WTC11 (cell line): ENCODE results near the gene SLIT3. TPM values are rescaled to one million over a fixed set of nuclear protein-coding genes. Genes with fewer than 3 reads are reported as not detected.

Experiments
- ATAC-seq: fragments of 200-7000 bp; cut with Tn5 transposase; 2 replicates; pipeline ENCODE4 v1.10.0; 2021; ENCODE audit warnings: mild to moderate bottlenecking, moderate library complexity
- CTCF ChIA-PET: fragments of 300-600 bp; sonication (Branson Sonifier 250); formaldehyde crosslinking; loops from one replicate; lab custom pipeline; 2021; ENCODE audit warnings: antibody characterized with exemption; lab: Charles Lee
- POLR2A ChIA-PET: fragments of 350-600 bp; sonication (Branson Sonifier 250); formaldehyde crosslinking; loops from one replicate; lab custom pipeline; 2021; ENCODE audit warnings: antibody characterized with exemption; lab: Charles Lee
- DNase-seq: peaks from one replicate; pipeline ENCODE4 v3.0.0; 2021; ENCODE audit warnings: low spot score
- H3K27ac Mint-ChIP-seq: 2 replicates; pipeline ENCODE4 v1.8.0; 2021; ENCODE audit warnings: mixed read lengths
- H3K27me3 Mint-ChIP-seq: 2 replicates; pipeline ENCODE4 v1.8.0; 2021; ENCODE audit warnings: low read depth, mild to moderate bottlenecking, moderate library complexity, mixed read lengths
- H3K36me3 Mint-ChIP-seq: 2 replicates; pipeline ENCODE4 v1.8.0; 2021; ENCODE audit warnings: mixed read lengths
- H3K4me1 Mint-ChIP-seq: 2 replicates; pipeline ENCODE4 v1.8.0; 2022; ENCODE audit warnings: mixed read lengths
- H3K4me3 Mint-ChIP-seq: 2 replicates; pipeline ENCODE4 v1.8.0; 2021; ENCODE audit warnings: mild to moderate bottlenecking, moderate library complexity, mixed read lengths
- H3K9me3 Mint-ChIP-seq: 2 replicates; pipeline ENCODE4 v1.8.0; 2021; ENCODE audit warnings: mixed read lengths
- ESRRA ChIP-seq: sonication (generic); formaldehyde crosslinking; IDR thresholded peaks from 2 replicates; pipeline ENCODE4 v1.8.1; 2022; ENCODE audit warnings: mild to moderate bottlenecking, missing genetic modification reagents, borderline replicate concordance
- FOXK1 ChIP-seq: sonication (generic); formaldehyde crosslinking; IDR thresholded peaks from 2 replicates; pipeline ENCODE4 v1.8.0; 2022; ENCODE audit warnings: mild to moderate bottlenecking, moderate library complexity, missing genetic modification reagents
- MXD4 ChIP-seq: fragments of 250-450 bp; sonication (Bioruptor Pico); IDR thresholded peaks from 2 replicates; pipeline ENCODE4 v1.8.0; 2021; ENCODE audit warnings: mild to moderate bottlenecking, moderate library complexity, borderline replicate concordance
- NFYB ChIP-seq: sonication (generic); formaldehyde crosslinking; conservative IDR thresholded peaks from 2 replicates; pipeline ENCODE4 v1.8.0; 2022; ENCODE audit warnings: low read depth, missing genetic modification reagents
- PRRX2 ChIP-seq: fragments of 250-450 bp; sonication (Bioruptor Pico); IDR thresholded peaks from 2 replicates; pipeline ENCODE4 v1.8.0; 2021; ENCODE audit warnings: mild to moderate bottlenecking
- RORB ChIP-seq: fragments of 250-450 bp; sonication (Bioruptor Pico); IDR thresholded peaks from 2 replicates; pipeline ENCODE4 v1.9.0; 2021; ENCODE audit warnings: mild to moderate bottlenecking
- SMAD3 ChIP-seq: sonication (generic); formaldehyde crosslinking; IDR thresholded peaks from 2 replicates; pipeline ENCODE4 v1.8.0; 2022; ENCODE audit warnings: missing genetic modification reagents, mild to moderate bottlenecking, borderline replicate concordance
- SMAD4 ChIP-seq: sonication (generic); formaldehyde crosslinking; IDR thresholded peaks from 2 replicates; pipeline ENCODE4 v1.8.0; 2022; ENCODE audit warnings: mild to moderate bottlenecking, missing genetic modification reagents
- SP1 ChIP-seq: sonication (generic); formaldehyde crosslinking; conservative IDR thresholded peaks from 2 replicates; pipeline ENCODE4 v1.8.1; 2022; ENCODE audit warnings: missing genetic modification reagents
- TEAD1 ChIP-seq: sonication (generic); formaldehyde crosslinking; IDR thresholded peaks from 2 replicates; pipeline ENCODE4 v1.8.0; 2022; ENCODE audit warnings: mild to moderate bottlenecking, missing genetic modification reagents
- TEAD4 ChIP-seq: sonication (generic); formaldehyde crosslinking; IDR thresholded peaks from 2 replicates; pipeline ENCODE4 v1.8.0; 2022; ENCODE audit warnings: mild to moderate bottlenecking, missing genetic modification reagents
- ZBTB21 ChIP-seq: sonication (generic); formaldehyde crosslinking; IDR thresholded peaks from 2 replicates; pipeline ENCODE4 v1.8.1; 2023; ENCODE audit warnings: mild to moderate bottlenecking, missing genetic modification reagents, borderline replicate concordance
- ZNF138 ChIP-seq: sonication (generic); formaldehyde crosslinking; conservative IDR thresholded peaks from 2 replicates; pipeline ENCODE4 v1.8.1; 2022; ENCODE audit warnings: mild to moderate bottlenecking, moderate library complexity, missing genetic modification reagents
- ZNF232 ChIP-seq: sonication (generic); formaldehyde crosslinking; IDR thresholded peaks from 2 replicates; pipeline ENCODE4 v1.8.0; 2022; ENCODE audit warnings: mild to moderate bottlenecking, missing genetic modification reagents
- ZNF317 ChIP-seq: sonication (generic); formaldehyde crosslinking; IDR thresholded peaks from 2 replicates; pipeline ENCODE4 v1.8.1; 2023; ENCODE audit warnings: low read depth, mild to moderate bottlenecking, moderate library complexity, missing genetic modification reagents, borderline replicate concordance
- total RNA-seq: library from RNA; stranded (reverse); gene quantifications from 3 replicates; pipeline ENCODE4 v1.2.3, GENCODE V29; 2021
- TF ChIP-seq, protein P1 (sequence below): sonication (generic); formaldehyde crosslinking; conservative IDR thresholded peaks from 2 replicates; pipeline ENCODE4 v1.8.1; 2023; ENCODE audit warnings: mild to moderate bottlenecking, low read depth, missing genetic modification reagents, moderate library complexity
- TF ChIP-seq, protein P2 (sequence below): sonication (generic); formaldehyde crosslinking; conservative IDR thresholded peaks from 2 replicates; pipeline ENCODE4 v1.8.1; 2022; ENCODE audit warnings: mild to moderate bottlenecking, missing genetic modification reagents
- TF ChIP-seq, protein P3 (sequence below): fragments of 250-450 bp; sonication (Bioruptor Pico); conservative IDR thresholded peaks from 2 replicates; pipeline ENCODE4 v1.9.0; 2021; ENCODE audit warnings: mild to moderate bottlenecking
- TF ChIP-seq, protein P4 (sequence below): sonication (generic); formaldehyde crosslinking; IDR thresholded peaks from 2 replicates; pipeline ENCODE4 v1.8.1; 2023; ENCODE audit warnings: mild to moderate bottlenecking, missing genetic modification reagents, moderate library complexity
- TF ChIP-seq, protein P5 (sequence below): sonication (generic); formaldehyde crosslinking; IDR thresholded peaks from 2 replicates; pipeline ENCODE4 v1.8.0; 2022; ENCODE audit warnings: missing genetic modification reagents
- TF ChIP-seq, protein P6 (sequence below): sonication (generic); formaldehyde crosslinking; IDR thresholded peaks from 2 replicates; pipeline ENCODE4 v1.8.1; 2022; ENCODE audit warnings: missing genetic modification reagents, borderline replicate concordance

SLIT3 gene
- total RNA-seq, 1 experiment from 2014 or later: 1.9 TPM

DNA sequence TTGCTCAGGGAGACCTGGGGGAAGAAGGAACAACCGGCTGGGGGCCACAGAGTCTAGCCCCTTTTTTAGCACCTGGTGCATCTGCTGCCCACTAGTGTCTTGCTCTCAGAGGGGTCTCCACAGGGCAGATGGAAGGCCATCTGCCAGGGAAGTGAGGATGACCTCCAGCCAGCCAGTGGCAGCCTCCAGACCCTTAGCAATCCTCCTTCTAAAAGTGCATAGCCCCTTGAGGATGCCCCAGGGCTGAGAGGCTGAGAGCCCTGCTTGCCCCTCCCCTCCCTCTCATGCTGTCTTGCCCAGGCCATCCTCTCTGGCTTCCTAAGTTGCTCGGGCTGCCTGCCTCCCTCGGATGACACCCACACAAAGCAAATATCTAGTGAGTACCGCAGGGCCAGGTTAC lies 640.2 kb downstream of the SLIT3 start:
- Mint-ChIP-seq H3K27ac (no peak overlapping the region), H3K36me3 (no peaks in the 10 kb centered on the region), H3K9me3 (no peaks in the 10 kb centered on the region), H3K4me1 (peaks cover 10% of the 10 kb centered on the region), H3K27me3 (no peaks in the 10 kb centered on the region), H3K4me3 (no peak overlapping the region)
- ChIA-PET POLR2A (no interaction called here), CTCF (interaction anchor here (1.9 kb wide), 1 partner anchor 10 kb away, joined by 9 read pairs; no protein-coding TSS in a partner anchor)
- DNase-seq (no peak), ATAC-seq (no peak)
- TF ChIP-seq TEAD4 (CRISPR knock-in tag): no peak
- TF ChIP-seq RORB: no peak
- no peak for TF ChIP-seq FOXK1
- no peak for TF ChIP-seq ESRRA
- TF ChIP-seq TEAD1: no peak
- no peak for TF ChIP-seq ZNF138 (CRISPR knock-in tag)
- no peak for TF ChIP-seq ZBTB21
- no peak for TF ChIP-seq ZNF232 (CRISPR knock-in tag)
- TF ChIP-seq, protein P1, sequence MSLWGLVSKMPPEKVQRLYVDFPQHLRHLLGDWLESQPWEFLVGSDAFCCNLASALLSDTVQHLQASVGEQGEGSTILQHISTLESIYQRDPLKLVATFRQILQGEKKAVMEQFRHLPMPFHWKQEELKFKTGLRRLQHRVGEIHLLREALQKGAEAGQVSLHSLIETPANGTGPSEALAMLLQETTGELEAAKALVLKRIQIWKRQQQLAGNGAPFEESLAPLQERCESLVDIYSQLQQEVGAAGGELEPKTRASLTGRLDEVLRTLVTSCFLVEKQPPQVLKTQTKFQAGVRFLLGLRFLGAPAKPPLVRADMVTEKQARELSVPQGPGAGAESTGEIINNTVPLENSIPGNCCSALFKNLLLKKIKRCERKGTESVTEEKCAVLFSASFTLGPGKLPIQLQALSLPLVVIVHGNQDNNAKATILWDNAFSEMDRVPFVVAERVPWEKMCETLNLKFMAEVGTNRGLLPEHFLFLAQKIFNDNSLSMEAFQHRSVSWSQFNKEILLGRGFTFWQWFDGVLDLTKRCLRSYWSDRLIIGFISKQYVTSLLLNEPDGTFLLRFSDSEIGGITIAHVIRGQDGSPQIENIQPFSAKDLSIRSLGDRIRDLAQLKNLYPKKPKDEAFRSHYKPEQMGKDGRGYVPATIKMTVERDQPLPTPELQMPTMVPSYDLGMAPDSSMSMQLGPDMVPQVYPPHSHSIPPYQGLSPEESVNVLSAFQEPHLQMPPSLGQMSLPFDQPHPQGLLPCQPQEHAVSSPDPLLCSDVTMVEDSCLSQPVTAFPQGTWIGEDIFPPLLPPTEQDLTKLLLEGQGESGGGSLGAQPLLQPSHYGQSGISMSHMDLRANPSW (CRISPR knock-in tag): no peak
- TF ChIP-seq, protein P2, sequence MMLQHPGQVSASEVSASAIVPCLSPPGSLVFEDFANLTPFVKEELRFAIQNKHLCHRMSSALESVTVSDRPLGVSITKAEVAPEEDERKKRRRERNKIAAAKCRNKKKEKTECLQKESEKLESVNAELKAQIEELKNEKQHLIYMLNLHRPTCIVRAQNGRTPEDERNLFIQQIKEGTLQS (CRISPR knock-in tag): no peak
- TF ChIP-seq SMAD4 (CRISPR knock-in tag): no peak
- no peak for TF ChIP-seq MXD4
- TF ChIP-seq ZNF317 (CRISPR knock-in tag): no peak
- TF ChIP-seq, protein P3, sequence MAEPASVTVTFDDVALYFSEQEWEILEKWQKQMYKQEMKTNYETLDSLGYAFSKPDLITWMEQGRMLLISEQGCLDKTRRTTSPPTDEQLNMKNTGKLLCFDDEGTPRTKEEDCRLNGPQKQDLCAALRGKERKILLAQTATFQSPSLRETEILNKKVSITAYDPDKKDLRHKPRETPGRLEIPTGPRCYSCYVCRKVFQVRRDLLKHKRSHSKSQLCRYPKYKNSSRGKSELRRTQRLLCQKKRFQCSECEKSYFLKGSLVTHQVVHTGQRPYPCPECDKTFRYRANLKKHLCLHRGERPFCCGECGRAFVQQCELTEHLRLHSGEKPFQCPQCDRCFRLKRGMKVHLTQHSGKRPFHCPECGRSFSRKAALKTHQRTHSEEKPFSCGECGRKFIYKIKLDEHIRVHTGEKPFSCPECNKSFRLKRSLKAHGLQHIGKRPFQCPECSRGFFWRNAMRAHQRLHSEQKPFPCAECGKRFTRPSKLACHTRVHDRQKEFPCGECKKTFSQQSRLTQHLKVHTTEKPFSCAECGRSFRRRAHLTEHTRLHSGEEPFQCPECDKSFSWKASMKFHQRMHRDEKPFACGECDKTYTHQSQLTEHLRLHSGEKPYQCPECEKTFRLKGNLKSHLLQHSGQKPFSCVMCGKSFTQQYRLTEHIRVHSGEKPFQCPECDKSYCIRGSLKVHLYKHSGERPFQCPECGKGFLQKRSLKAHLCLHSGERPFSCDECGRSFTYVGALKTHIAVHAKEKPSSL (CRISPR knock-in tag): no peak

DNA sequence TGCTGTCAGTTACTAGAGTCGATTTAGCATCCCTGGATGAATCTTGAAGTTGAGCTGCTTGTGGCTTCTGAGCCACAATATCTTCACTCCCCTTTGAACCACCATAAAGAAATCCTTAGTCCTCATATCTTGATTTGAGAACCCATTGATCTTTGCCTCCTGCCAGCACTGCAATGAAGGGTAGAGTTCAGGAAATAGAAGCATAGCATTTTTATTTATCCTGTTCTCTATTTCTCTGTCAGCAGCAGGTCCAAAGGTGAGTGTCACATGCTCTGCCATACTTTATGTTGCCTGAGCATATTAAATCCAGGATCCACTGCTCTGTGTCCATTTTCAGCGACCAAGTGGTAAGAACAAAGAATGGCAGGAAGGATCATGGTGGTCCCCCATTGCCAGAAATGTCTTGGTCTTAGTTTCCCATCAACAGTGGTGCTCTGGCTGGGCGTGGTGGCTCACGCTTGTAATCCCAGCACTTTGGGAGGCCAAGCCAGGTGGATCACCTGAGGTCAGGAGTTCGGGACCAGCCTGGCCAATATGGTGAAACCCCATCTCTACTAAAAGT lies 641.6 kb downstream of the SLIT3 start:
- peaks cover 10% of the 10 kb centered on the region for H3K4me1 Mint-ChIP-seq
- no peak for DNase-seq
- no peaks in the 10 kb centered on the region for H3K27me3 Mint-ChIP-seq
- no peak overlapping the region for H3K27ac Mint-ChIP-seq
- ChIA-PET CTCF (interaction anchor here (1.8 kb wide), 1 partner anchor 11 kb away, joined by 5 read pairs; no protein-coding TSS in a partner anchor), POLR2A (no interaction called here)
- H3K9me3 Mint-ChIP-seq: no peaks in the 10 kb centered on the region
- no peak for ATAC-seq
- no peak overlapping the region for H3K4me3 Mint-ChIP-seq
- H3K36me3 Mint-ChIP-seq: no peaks in the 10 kb centered on the region
- TF ChIP-seq, protein P1 (CRISPR knock-in tag): no peak
- TF ChIP-seq, protein P4, sequence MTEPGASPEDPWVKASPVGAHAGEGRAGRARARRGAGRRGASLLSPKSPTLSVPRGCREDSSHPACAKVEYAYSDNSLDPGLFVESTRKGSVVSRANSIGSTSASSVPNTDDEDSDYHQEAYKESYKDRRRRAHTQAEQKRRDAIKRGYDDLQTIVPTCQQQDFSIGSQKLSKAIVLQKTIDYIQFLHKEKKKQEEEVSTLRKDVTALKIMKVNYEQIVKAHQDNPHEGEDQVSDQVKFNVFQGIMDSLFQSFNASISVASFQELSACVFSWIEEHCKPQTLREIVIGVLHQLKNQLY (CRISPR knock-in tag): no peak
- TF ChIP-seq, protein P5, sequence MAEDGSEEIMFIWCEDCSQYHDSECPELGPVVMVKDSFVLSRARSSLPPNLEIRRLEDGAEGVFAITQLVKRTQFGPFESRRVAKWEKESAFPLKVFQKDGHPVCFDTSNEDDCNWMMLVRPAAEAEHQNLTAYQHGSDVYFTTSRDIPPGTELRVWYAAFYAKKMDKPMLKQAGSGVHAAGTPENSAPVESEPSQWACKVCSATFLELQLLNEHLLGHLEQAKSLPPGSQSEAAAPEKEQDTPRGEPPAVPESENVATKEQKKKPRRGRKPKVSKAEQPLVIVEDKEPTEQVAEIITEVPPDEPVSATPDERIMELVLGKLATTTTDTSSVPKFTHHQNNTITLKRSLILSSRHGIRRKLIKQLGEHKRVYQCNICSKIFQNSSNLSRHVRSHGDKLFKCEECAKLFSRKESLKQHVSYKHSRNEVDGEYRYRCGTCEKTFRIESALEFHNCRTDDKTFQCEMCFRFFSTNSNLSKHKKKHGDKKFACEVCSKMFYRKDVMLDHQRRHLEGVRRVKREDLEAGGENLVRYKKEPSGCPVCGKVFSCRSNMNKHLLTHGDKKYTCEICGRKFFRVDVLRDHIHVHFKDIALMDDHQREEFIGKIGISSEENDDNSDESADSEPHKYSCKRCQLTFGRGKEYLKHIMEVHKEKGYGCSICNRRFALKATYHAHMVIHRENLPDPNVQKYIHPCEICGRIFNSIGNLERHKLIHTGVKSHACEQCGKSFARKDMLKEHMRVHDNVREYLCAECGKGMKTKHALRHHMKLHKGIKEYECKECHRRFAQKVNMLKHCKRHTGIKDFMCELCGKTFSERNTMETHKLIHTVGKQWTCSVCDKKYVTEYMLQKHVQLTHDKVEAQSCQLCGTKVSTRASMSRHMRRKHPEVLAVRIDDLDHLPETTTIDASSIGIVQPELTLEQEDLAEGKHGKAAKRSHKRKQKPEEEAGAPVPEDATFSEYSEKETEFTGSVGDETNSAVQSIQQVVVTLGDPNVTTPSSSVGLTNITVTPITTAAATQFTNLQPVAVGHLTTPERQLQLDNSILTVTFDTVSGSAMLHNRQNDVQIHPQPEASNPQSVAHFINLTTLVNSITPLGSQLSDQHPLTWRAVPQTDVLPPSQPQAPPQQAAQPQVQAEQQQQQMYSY (CRISPR knock-in tag): no peak
- TF ChIP-seq, protein P2 (CRISPR knock-in tag): no peak
- TF ChIP-seq, protein P6, sequence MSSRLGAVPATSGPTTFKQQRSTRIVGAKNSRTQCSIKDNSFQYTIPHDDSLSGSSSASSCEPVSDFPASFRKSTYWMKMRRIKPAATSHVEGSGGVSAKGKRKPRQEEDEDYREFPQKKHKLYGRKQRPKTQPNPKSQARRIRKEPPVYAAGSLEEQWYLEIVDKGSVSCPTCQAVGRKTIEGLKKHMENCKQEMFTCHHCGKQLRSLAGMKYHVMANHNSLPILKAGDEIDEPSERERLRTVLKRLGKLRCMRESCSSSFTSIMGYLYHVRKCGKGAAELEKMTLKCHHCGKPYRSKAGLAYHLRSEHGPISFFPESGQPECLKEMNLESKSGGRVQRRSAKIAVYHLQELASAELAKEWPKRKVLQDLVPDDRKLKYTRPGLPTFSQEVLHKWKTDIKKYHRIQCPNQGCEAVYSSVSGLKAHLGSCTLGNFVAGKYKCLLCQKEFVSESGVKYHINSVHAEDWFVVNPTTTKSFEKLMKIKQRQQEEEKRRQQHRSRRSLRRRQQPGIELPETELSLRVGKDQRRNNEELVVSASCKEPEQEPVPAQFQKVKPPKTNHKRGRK (CRISPR knock-in tag): no peak
- no peak for TF ChIP-seq PRRX2 (CRISPR knock-in tag)
- TF ChIP-seq TEAD1: no peak
- TF ChIP-seq SP1 (CRISPR knock-in tag): no peak
- no peak for TF ChIP-seq SMAD3 (CRISPR knock-in tag)
- TF ChIP-seq NFYB: no peak
